Measurements from ENCODE around the gene DUOXA1. TPM values are rescaled to one million over a fixed set of nuclear protein-coding genes. Genes with fewer than 3 reads are reported as not detected.

The DUOXA1 gene
- total and polyA plus RNA-seq, 2 of the 4 experiments (the other 2 are of a cell fraction): 0.02 TPM; not detected in 1

DNA sequence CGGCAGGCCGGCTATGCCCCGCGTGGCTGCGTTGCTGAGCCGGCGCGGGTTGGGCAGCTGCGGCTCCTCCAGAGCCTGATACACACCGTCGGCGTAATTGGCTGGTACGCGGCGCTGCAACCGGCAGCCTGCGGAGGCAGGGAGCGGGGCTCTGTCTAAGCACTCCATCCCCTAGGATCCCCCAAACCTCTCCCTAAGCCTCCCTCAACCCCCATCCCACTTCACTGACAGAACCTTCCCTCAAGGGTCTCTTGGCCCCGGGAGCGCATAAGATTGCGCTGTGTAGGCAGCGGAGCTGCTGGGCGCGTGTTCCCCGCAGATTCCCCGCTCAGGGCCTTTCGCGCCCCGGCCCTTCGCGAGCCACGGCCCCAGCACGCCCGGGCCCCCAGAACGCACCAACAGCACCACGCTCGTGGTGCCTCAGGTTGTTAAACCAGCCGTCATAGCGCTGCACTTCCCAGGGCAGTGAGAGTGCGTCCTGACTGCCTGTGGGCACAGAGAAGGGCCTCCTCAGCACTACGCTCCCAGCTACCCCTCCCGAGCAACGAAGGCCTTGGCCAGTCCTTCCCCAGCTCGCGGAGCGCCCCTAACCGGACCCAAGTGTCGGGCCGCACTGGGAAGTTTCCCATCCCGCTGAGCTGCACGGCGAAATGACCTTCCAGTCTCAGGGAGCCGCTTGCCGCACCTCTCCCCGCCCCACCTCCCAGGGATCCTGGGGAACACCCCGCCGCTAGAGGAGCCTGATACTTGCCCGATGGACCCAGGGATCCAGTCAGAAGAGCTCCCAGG lies 16.9 kb downstream of the DUOXA1 start:
- no peaks in the 10 kb centered on the region for H3K9me1 ChIP-seq (ENCODE audit: insufficient read depth, low read length)
- H2BK20ac ChIP-seq (ENCODE audit: low read depth, low read length): no peak overlapping the region
- no peak overlapping the region for H2BK15ac ChIP-seq (ENCODE audit: low read depth, low read length)
- H3K23ac ChIP-seq (ENCODE audit: low read depth, low read length): no peak overlapping the region
- ChIA-PET POLR2A (ENCODE audit: unreplicated experiment) (no interaction called here), CTCF (no interaction called here)
- no peak overlapping the region for H3K4ac ChIP-seq (ENCODE audit: low read depth, low read length)
- no peak overlapping the region for H3K14ac ChIP-seq (replicated peaks; ENCODE audit: low read depth, low read length)
- no peaks in the 10 kb centered on the region for H4K20me1 ChIP-seq (ENCODE audit: insufficient read depth, low read length)
- H3K4me3 ChIP-seq (ENCODE audit: insufficient read depth, low read depth, low read length): no peak overlapping the region
- no peak overlapping the region for H4K5ac ChIP-seq (ENCODE audit: low read depth, low read length)
- no TSS peak for BruUV-seq (replicated peaks)
- H3K27ac ChIP-seq (ENCODE audit: insufficient read depth, low read length): no peak overlapping the region
- H3K79me1 ChIP-seq (ENCODE audit: low read depth in 1 of 2, low read length in 2 of 2): no peaks in the 10 kb centered on the region
- no peaks in the 10 kb centered on the region; the same call in 1 of the 2 replicates for H3K4me1 ChIP-seq (ENCODE audit: control insufficient read depth, insufficient read depth, low read length)
- in situ Hi-C loops (cut with MboI; ENCODE audit: low sequenced_read_pairs) (no loop called here), dilution Hi-C loops (cut with HindIII; ENCODE audit: low sequenced_read_pairs, unreplicated experiment) (no loop called here), intact Hi-C loops (cut with micrococcal nuclease) (no loop called here)
- no peak overlapping the region for H3K9ac ChIP-seq (ENCODE audit: low read depth, low read length)
- H2AK5ac ChIP-seq (ENCODE audit: low read depth, low read length): no peak overlapping the region
- no peak overlapping the region for H2AK9ac ChIP-seq (replicated peaks; ENCODE audit: low read depth, low read length, poor library complexity)
- H4K91ac ChIP-seq (ENCODE audit: insufficient read depth, low read depth, low read length): no peak overlapping the region
- H2BK5ac ChIP-seq (ENCODE audit: low read depth, low read length, poor library complexity, severe bottlenecking): no peak overlapping the region
- no peak overlapping the region for H3K18ac ChIP-seq (ENCODE audit: low read depth, low read length)
- DNase-seq (no peak), ATAC-seq (ENCODE audit: low read depth) (peak; percentile 19; the same call in 1 of the 2 replicates)
- no peak overlapping the region for H4K8ac ChIP-seq (ENCODE audit: low read depth in 2 of 2, low read length in 2 of 2)
- no peak overlapping the region for H2BK120ac ChIP-seq (ENCODE audit: low read depth, low read length)
- H3K4me2 ChIP-seq (ENCODE audit: low read depth, low read length): no peak overlapping the region; the same call in 1 of the 2 replicates
- no peaks in the 10 kb centered on the region for H3K36me3 ChIP-seq (ENCODE audit: control insufficient read depth, insufficient read depth, low read length)
- peak overlapping the region; percentile 13 for H2AFZ ChIP-seq (replicated peaks; ENCODE audit: low read length, poor library complexity)
- H3K9me3 ChIP-seq (ENCODE audit: control insufficient read depth, insufficient read depth, low read length): no peaks in the 10 kb centered on the region
- WGBS, 2 experiments (ENCODE audit: extremely low coverage in 2 of 2, insufficient read length in 1 of 2): 1% methylated on average over 20 of the region's 58 CpGs; no CpG with 5 or more reads in 1 of the 2 experiments
- H3K27me3 ChIP-seq (ENCODE audit: control insufficient read depth, insufficient read depth, low read length): peaks cover 86% of the 10 kb centered on the region
- H3K56ac ChIP-seq (ENCODE audit: extremely low read depth, insufficient read depth, low read length): no peak overlapping the region
- TF ChIP-seq POLR2A (IDR thresholded peaks at IDR 0.05; ENCODE audit: low read depth, low read length) (no peak), BHLHE40 (IDR thresholded peaks at IDR 0.05; ENCODE audit: low read depth, low read length) (no peak), CHD1 (IDR thresholded peaks at IDR 0.05; ENCODE audit: low read depth, low read length) (no peak), NFE2L2 (IDR thresholded peaks at IDR 0.05; ENCODE audit: low read depth, low read length) (no peak), RFX5 (IDR thresholded peaks at IDR 0.05; ENCODE audit: low read depth, low read length) (no peak), RAD21 (IDR thresholded peaks at IDR 0.05; ENCODE audit: low read length) (no peak), FOS (IDR thresholded peaks at IDR 0.05; ENCODE audit: low read depth, low read length) (no peak), MAFK (IDR thresholded peaks at IDR 0.05; ENCODE audit: low read depth, low read length) (no peak), MXI1 (IDR thresholded peaks at IDR 0.05; ENCODE audit: borderline replicate concordance, low read depth, low read length) (no peak), MAZ (IDR thresholded peaks at IDR 0.05; ENCODE audit: borderline replicate concordance, low read depth, low read length) (no peak), CEBPB (IDR thresholded peaks at IDR 0.05; ENCODE audit: low read depth, low read length) (no peak), SMC3 (IDR thresholded peaks at IDR 0.05; ENCODE audit: low read depth, low read length) (no peak)
- TF ChIP-seq, protein P1, sequence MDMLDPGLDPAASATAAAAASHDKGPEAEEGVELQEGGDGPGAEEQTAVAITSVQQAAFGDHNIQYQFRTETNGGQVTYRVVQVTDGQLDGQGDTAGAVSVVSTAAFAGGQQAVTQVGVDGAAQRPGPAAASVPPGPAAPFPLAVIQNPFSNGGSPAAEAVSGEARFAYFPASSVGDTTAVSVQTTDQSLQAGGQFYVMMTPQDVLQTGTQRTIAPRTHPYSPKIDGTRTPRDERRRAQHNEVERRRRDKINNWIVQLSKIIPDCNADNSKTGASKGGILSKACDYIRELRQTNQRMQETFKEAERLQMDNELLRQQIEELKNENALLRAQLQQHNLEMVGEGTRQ (IDR thresholded peaks at IDR 0.05; ENCODE audit: low read depth, low read length): no peak
- TF ChIP-seq, protein P2, sequence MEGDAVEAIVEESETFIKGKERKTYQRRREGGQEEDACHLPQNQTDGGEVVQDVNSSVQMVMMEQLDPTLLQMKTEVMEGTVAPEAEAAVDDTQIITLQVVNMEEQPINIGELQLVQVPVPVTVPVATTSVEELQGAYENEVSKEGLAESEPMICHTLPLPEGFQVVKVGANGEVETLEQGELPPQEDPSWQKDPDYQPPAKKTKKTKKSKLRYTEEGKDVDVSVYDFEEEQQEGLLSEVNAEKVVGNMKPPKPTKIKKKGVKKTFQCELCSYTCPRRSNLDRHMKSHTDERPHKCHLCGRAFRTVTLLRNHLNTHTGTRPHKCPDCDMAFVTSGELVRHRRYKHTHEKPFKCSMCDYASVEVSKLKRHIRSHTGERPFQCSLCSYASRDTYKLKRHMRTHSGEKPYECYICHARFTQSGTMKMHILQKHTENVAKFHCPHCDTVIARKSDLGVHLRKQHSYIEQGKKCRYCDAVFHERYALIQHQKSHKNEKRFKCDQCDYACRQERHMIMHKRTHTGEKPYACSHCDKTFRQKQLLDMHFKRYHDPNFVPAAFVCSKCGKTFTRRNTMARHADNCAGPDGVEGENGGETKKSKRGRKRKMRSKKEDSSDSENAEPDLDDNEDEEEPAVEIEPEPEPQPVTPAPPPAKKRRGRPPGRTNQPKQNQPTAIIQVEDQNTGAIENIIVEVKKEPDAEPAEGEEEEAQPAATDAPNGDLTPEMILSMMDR (conservative IDR thresholded peaks at IDR 0.05; ENCODE audit: low read depth, low read length): no peak
- TF ChIP-seq, protein P3, sequence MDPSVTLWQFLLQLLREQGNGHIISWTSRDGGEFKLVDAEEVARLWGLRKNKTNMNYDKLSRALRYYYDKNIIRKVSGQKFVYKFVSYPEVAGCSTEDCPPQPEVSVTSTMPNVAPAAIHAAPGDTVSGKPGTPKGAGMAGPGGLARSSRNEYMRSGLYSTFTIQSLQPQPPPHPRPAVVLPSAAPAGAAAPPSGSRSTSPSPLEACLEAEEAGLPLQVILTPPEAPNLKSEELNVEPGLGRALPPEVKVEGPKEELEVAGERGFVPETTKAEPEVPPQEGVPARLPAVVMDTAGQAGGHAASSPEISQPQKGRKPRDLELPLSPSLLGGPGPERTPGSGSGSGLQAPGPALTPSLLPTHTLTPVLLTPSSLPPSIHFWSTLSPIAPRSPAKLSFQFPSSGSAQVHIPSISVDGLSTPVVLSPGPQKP (IDR thresholded peaks at IDR 0.05; ENCODE audit: borderline replicate concordance, low read depth, low read length): no peak

All from IMR-90 (cell line).